Muscle of back (tissue), 11 donors: ENCODE measurements around the gene ADAMTS10. TPM values are rescaled to one million over a fixed set of nuclear protein-coding genes. Genes with fewer than 3 reads are reported as not detected.
"Not testable (repeated sequence)": the region's sequence is repeated elsewhere in the genome, so short reads cannot be mapped to it uniquely, and the experiment has no call there.

Experiments used
- DNase-seq, 3 donors: peaks; one replicate each; pipeline versions ENCODE4 v3.0.0 to v3.0.0-alpha.2; 2013
- polyA plus RNA-seq, 10 donors: library from polyadenylated mRNA; unstranded; fragments of 120-200 nt; gene quantifications; one replicate each; pipeline ENCODE4 v1.2.1, GENCODE V29; 2013; ENCODE audit not compliant: insufficient read length in 10 of 10

The ADAMTS10 gene
- polyA plus RNA-seq, 10 donors, result 20.0 to 52.9 (median 31.1) TPM

- not testable (repeated sequence) for DNase-seq
Observed at GRCh38 chr19:8564866-8565265, 45.6 kb downstream of the ADAMTS10 start.

GRCh38 chr19:8561075-8561764, 49.3 kb downstream of the ADAMTS10 start:
- no peak for DNase-seq

- no peak for DNase-seq
Observed at GRCh38 chr19:8558325-8558724, 52.2 kb downstream of the ADAMTS10 start.

GRCh38 chr19:8557642-8558238, 52.8 kb downstream of the ADAMTS10 start:
- DNase-seq, result no peak

GRCh38 chr19:8553729-8554128, 56.8 kb downstream of the ADAMTS10 start:
- DNase-seq, result not testable (repeated sequence)

DNA sequence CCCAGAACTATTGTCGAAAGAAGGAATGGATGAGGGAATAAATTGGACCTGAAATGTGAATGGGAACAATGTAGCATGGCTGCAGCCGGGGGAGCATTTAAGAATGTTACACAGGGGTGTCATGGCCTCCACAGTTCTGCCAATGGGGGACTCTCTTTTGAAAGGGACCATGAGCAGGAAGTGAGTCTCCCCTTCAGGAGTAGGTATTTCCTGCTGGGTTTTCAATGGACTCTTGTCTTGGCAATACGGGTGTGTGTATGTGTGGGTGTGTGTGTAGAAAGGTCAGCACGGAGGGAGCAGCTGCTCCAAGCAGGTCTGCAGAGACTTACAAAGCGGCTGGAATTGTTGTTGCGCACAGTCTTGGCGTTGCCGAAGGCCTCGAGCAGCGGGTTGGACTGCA, 57.7 kb downstream of the ADAMTS10 start:
- DNase-seq, result peak in 2 of 3 donors; percentile 15 to 32

GRCh38 chr19:8550070-8550469, 60.4 kb downstream of the ADAMTS10 start:
- DNase-seq, result no peak

GRCh38 chr19:8545743-8546142, 64.8 kb downstream of the ADAMTS10 start:
- no peak for DNase-seq

DNA sequence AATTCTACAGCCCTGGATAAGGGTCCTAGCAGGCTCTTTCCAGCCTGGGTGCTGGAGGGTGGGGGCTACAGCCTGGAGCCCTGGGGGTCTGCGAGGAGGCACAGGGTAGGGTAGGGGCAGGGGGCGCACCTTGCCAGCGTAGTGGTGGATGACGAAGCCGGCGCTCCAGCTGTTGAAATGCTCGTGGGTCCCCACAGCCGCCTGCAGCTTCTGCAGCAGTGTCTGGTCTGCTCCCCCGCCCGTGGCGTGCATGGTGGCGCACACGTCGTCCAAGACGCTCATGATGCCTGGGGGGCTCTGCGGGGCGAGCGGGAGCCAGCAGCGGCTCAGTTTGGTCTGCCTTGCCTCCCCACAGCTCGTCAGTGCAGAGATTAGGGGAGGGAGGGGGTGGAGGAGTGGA, 66.3 kb downstream of the ADAMTS10 start:
- no peak for DNase-seq

DNA sequence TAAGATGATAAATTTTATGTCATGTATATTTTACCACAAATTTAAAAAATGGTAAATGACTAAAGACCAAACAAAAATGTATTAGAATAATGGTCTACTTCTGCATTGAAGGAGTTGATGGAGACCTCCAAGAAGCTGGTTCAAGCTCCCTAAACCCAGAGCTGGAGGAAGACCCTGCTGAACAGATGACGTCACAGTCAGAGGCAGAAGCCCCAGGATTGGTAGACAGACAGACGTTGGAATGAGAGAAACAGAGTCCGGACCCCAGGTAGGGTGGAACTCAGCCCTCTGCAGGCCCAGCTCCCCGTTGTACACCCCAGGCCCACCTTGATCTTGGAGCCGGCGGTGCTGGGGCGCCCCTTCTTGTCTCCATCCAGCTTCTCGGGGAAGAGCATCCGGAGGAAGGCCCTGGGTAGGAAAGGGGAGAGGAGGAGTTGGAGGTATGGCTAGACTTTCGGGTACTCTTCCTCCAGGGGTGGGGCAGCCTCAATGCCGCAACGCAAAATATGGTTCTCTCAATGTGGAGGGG, 70.8 kb downstream of the ADAMTS10 start:
- no peak for DNase-seq

DNA sequence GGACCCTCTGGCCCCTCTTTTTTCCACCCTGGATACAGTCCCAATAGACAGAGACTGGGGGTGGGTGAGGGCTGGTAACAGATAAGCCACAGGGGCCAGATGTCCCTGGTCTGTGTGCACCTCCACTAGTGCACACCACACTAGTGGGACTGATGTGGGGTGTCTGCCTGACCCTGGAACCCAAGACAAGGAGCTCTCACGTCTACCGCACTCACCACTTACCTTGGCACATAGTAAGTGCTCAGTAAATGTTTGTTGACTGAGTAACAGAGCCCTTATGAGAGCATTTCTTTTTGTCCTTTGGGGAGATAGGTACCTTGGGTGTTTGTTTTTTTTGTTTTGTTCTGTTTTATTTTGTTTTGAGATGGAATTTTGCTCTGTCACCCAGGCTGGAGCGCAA, 73.4 kb downstream of the ADAMTS10 start:
- no peak for DNase-seq

- no peak for DNase-seq
Observed at GRCh38 chr19:8536282-8536681, 74.2 kb downstream of the ADAMTS10 start.

DNA sequence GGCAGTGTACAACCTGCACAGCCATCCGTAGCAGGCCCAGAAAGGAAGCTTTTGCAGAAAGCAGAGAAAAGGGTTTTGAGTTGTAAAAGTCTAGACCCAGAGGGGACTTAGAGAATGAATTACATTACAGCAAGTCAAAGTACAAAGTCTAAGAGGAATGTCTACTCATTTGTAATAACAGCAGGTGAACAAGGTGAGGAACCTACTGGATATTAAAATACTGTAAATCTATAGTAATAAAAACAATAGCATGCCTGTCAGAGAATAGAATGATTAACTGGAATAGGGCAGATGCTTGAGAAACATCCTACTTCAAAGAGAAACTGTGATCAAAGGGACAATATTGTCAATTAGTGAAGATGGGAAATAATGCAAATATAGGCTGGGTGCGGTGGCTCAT, 78.3 kb downstream of the ADAMTS10 start:
- no peak for DNase-seq

DNA sequence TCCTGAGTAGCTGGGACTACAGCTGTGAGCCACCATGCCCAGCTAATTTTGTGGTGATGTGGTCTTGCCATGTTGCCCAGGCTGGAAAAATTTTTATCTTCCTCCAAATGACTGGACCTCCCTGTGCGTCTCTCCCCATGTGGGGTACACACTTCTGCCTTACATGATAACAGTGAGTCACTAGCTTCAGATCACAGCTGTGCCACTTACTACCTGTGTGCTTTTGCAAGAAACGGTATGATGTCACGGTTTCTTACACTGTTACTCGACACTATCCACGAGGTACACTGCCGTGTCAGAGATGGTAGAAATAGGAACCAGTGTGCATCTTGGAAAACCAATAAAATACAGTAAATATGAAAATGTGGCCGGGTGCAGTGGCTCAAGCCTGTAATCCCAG, 79.0 kb downstream of the ADAMTS10 start:
- DNase-seq, result no peak

Other genes starting within 250 kb of the ADAMTS10 start
- 1 to 10 TPM in 9 of 10 donors, under 1 TPM in 1; 0.79 to 2.8 (median 2.0) TPM for gene ANGPTL4, start 246.6 kb downstream of the ADAMTS10 start, polyA plus RNA-seq
- gene RAB11B, start 220.4 kb downstream of the ADAMTS10 start, polyA plus RNA-seq, result 10 to 100 TPM; 55.9 to 90.1 (median 66.8) TPM
- gene MARCHF2, start 197.4 kb downstream of the ADAMTS10 start, polyA plus RNA-seq, result 10 to 100 TPM; 10.9 to 19.0 (median 14.3) TPM
- 100 to 1,000 TPM; 162 to 259 (median 182) TPM for gene HNRNPM, start 165.7 kb downstream of the ADAMTS10 start, polyA plus RNA-seq
- 1 to 10 TPM in 7 of 10 donors, under 1 TPM in 3; 0.62 to 2.4 (median 1.9) TPM for gene PRAM1, start 108.1 kb downstream of the ADAMTS10 start, polyA plus RNA-seq
- 10 to 100 TPM; 10.9 to 18.1 (median 12.9) TPM for gene ZNF414, start 96.5 kb downstream of the ADAMTS10 start, polyA plus RNA-seq
- gene MYO1F, start 33.3 kb downstream of the ADAMTS10 start, polyA plus RNA-seq, result 10 to 100 TPM in 1 of 10 donors, 1 to 10 TPM in 9; 3.4 to 13.7 (median 5.8) TPM
- gene NFILZ, start 19.9 kb upstream of the ADAMTS10 start, polyA plus RNA-seq, result not detected
- gene ACTL9, start 88.1 kb upstream of the ADAMTS10 start, polyA plus RNA-seq, result not detected
- gene OR2Z1, start 110.9 kb upstream of the ADAMTS10 start, polyA plus RNA-seq, result not detected
- 10 to 100 TPM; 16.1 to 25.8 (median 21.4) TPM for gene ZNF558, start 221.6 kb upstream of the ADAMTS10 start, polyA plus RNA-seq
- not detected for gene MBD3L1, start 221.7 kb upstream of the ADAMTS10 start, polyA plus RNA-seq